Right lobe of liver (tissue), 6 donors: Measurements from ENCODE around the gene ICA1L. TPM values are rescaled to one million over a fixed set of nuclear protein-coding genes. Genes with fewer than 3 reads are reported as not detected.

Experiments
- ATAC-seq, 4 donors: fragments of 200-7000 bp; cut with Tn5 transposase; one replicate each; pipeline ENCODE4 v1.9.1; 2020; ENCODE audit warnings: mild to moderate bottlenecking in 4 of 4, moderate library complexity in 4 of 4
- DNase-seq, 3 donors: peaks; one replicate each; pipeline ENCODE4 v3.0.0-alpha.2; 2020
- H3K27ac ChIP-seq, 3 donors: fragments of 200-600 bp; one replicate each; pipeline ENCODE4 v1.8.0; 2022
- H3K27me3 ChIP-seq, 2 donors: fragments of 200-600 bp; one replicate each; pipeline ENCODE4 v1.8.0; 2022
- H3K36me3 ChIP-seq, 4 donors: fragments of 200-600 bp; sonication (generic) in 1 of 4; one replicate each; pipeline versions ENCODE4 v1.5.1 to v1.8.0; 2017 to 2022; ENCODE audit warnings: control low read depth in 1 of 4
- H3K4me1 ChIP-seq, 4 donors: fragments of 200-600 bp; sonication (generic) in 1 of 4; one replicate each; pipeline versions ENCODE4 v1.5.1 to v1.8.0; 2017 to 2022; ENCODE audit warnings: control low read depth in 1 of 4
- H3K4me3 ChIP-seq, 3 donors: fragments of 200-600 bp; one replicate each; pipeline ENCODE4 v1.8.0; 2022
- H3K9me3 ChIP-seq, 4 donors: fragments of 200-600 bp; sonication (generic) in 1 of 4; one replicate each; pipeline versions ENCODE4 v1.5.1 to v1.8.0; 2017 to 2022; ENCODE audit warnings: control low read depth in 1 of 4
- CTCF ChIP-seq, 4 donors: fragments of 200-600 bp in 3 of 4; fragments of 450-650 bp in 1 of 4; IDR thresholded peaks; one replicate each; pipeline versions ENCODE4 v1.5.1 to v1.8.0; 2016 to 2022; ENCODE audit warnings: antibody characterized with exemption in 4 of 4, mild to moderate bottlenecking in 2 of 4
- POLR2A ChIP-seq: fragments of 450-650 bp; IDR thresholded peaks from one replicate; pipeline ENCODE4 v1.6.1; 2017; ENCODE audit warnings: antibody characterized with exemption, mild to moderate bottlenecking
- WGBS: methylation state at CpG from one replicate; pipeline ENCODE4 v1.1.6; 2018; ENCODE audit warnings: low coverage, low lambda C conversion rate; ENCODE audit not compliant: insufficient coverage; ENCODE audit errors: missing lambda C conversion rate; 5-methylcytosine and 5-hydroxymethylcytosine counted together
- intact Hi-C, 2 donors: fragments of 100-400 bp; cut with DNase I; formaldehyde crosslinking; loops; one replicate each; pipeline versions ENCODE4 v1.11.2 to v1.14.1; 2022
- total RNA-seq, 6 experiments: library from RNA; depleted of rRNA in 2 of 6; stranded (reverse); fragments of >200 nt in 2 of 6; fragmentation: NEBNext Ultra II Directional in 3 of 6; extraction: Animal tissue kit (Norgen Biotek cat#: 25700) in 3 of 6; gene quantifications; one replicate each; pipeline versions ENCODE4 v1.1.0 to v1.2.4, GENCODE V29; 2016 to 2023
- donor health status: DM: no; HTN: yes; CAD: no.
- donor health status: DM: no; HTN: no; CAD: no.
- donor health status: DM: no; HTN: no; CAD: no.
- donor health status: DM: no; HTN: yes; CAD: no.
- donor health status: DM: no; HTN: yes; CAD: no.

Gene ICA1L
- total RNA-seq, 6 experiments from 2014 or later, result 0.07 to 0.53 (median 0.15) TPM

- WGBS, result 93% methylated on average over 5 of the region's 5 CpGs
- no peaks in the 10 kb centered on the region for H3K4me1 ChIP-seq
- H3K27me3 ChIP-seq, result no peaks in the 10 kb centered on the region
- no peaks in the 10 kb centered on the region for H3K36me3 ChIP-seq
- DNase-seq (no peak), ATAC-seq (no peak)
- intact Hi-C loops, result no loop called here
- TF ChIP-seq CTCF (IDR thresholded peaks at IDR 0.05) (no peak), POLR2A (no peak)
- no peak overlapping the region for H3K4me3 ChIP-seq
- no peaks in the 10 kb centered on the region for H3K9me3 ChIP-seq
- H3K27ac ChIP-seq, result no peak overlapping the region
Observed at GRCh38 chr2:202723746-202724145, 147.8 kb downstream of the ICA1L start.

Other genes starting within 250 kb of the ICA1L start
- gene FAM117B, start 236.8 kb downstream of the ICA1L start, total RNA-seq, result 1 to 10 TPM; 1.8 to 2.8 (median 2.3) TPM
- gene WDR12, start 39.9 kb upstream of the ICA1L start, total RNA-seq, result 10 to 100 TPM; 14.2 to 27.0 (median 19.8) TPM
- gene CARF, start 40.5 kb upstream of the ICA1L start, total RNA-seq, result 1 to 10 TPM; 3.0 to 6.9 (median 4.3) TPM
- 10 to 100 TPM; 16.4 to 28.6 (median 21.9) TPM for gene NBEAL1, start 143.1 kb upstream of the ICA1L start, total RNA-seq